ENCODE results near the gene SLC35A4.
"Not testable (repeated sequence)": the region's sequence is repeated elsewhere in the genome, so short reads cannot be mapped to it uniquely, and the experiment has no call there.

SLC35A4 gene

DNA sequence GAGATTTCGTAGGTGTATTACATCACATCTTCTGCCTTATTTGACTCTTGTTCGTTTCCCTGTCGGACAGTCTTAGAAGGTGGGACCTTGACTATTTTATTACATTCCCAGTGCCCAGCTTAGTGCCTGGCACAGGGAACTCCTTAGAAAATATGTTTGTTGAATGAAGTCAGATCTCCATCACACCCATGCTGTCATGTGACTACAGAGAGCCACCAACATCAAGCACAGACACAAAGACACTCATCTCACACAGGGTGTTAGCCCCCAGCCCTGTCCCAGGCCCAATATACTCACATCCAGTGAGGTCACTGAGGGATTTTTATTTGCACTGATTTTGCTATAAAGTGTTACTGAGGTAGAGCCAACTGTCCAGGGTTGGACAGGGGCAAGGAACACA, 6.7 kb upstream of the SLC35A4 start:
- no peak for DNase-seq (ENCODE audit: low spot score)

DNA sequence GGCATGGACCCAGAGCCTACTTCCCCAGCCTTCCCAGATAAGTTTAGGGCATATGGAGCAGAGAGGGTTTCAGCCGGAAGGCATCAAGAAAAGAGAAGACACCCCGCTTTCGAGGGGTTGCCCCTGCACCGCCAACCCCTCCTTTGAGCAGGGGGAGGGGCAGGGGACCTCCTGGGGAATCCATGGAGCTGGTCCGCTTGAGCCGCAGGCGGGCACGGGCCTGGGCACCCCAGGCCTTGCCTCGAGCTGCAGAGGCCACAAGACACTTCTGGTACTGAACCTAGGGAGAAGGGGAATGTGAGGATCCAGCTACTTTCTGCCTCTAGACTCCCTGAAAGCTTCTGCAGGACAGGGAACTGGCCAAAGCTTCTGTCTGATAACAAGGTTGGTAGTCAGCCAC, 6.1 kb upstream of the SLC35A4 start:
- DNase-seq (ENCODE audit: low spot score) = no peak

DNA sequence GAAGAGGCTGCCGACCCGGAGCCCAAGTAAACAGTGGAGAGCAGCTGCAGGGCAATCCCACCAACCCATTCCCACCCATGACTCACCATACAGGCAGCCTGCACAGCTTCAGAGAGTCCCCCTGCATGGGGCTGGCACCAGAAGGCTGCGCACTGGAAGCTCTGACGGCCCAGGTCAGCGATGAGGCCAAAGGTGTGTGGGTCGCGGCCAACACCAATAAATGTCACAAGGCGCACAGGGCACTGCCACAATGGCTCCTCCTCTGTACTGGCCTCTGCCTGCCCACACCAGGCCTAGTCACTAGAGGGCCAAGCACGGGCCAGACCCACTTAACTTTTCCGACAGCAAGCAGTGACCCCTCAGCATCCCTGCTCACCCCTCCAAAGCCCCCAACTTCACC, 4.4 kb upstream of the SLC35A4 start:
- no peak for DNase-seq (ENCODE audit: low spot score)

DNA sequence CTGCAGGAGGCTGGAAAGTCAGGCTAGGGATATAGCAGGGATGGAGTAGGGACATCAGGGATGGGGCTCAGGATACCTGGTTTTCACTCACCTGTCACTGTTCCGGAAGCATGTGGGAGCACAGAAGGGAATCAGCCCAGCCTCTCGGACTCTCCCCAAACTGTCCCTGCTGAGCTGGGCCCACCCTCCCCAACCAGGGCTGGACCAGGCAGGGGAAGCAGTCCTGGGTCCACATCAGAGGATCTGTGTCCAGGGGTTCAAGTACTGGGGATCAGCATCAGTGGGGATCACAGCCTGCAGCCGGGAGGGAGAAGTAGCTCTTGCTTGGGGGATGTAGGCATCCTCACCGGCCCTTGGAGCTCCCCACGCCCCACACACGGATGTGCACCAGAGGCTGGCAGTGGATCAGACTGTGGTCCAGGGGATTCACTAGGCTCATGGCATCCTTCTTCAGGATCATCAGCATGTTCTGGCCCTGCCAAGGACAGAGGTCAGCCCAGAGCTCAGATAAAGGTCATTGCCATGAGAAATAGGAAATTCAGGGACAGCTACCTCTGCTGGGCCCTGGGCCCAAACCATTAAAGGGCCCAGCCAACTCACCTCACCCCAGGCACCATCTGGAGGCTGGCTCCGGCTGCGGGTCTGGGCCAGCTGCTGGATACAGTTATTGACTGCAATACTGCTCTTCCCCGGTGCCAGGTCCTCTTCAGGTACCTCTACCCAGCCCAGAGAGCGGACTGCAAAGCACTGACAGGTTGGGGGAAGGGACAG, 2.7 kb upstream of the SLC35A4 start:
- no peak for DNase-seq (ENCODE audit: low spot score)

DNA sequence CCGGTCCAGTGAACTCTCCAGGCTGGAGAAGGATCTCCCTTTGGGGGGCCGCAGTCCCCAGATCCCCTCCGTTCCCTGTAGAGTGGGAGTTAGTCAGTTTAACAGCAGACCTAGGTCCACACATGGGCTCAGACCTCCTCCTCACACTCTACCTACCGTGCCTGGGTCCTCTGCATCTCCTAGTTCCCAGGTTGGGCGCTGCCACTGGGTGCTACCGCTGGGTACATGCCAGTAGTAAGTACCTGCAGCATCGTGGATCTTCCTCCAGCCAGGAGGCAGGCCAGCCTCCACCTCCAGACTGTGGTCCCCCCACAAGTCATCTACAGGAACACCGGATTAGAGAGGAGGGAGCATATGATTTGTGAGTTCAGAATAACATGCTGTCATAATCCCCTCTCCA, 1.0 kb upstream of the SLC35A4 start:
- no peak for DNase-seq (ENCODE audit: low spot score)

DNA sequence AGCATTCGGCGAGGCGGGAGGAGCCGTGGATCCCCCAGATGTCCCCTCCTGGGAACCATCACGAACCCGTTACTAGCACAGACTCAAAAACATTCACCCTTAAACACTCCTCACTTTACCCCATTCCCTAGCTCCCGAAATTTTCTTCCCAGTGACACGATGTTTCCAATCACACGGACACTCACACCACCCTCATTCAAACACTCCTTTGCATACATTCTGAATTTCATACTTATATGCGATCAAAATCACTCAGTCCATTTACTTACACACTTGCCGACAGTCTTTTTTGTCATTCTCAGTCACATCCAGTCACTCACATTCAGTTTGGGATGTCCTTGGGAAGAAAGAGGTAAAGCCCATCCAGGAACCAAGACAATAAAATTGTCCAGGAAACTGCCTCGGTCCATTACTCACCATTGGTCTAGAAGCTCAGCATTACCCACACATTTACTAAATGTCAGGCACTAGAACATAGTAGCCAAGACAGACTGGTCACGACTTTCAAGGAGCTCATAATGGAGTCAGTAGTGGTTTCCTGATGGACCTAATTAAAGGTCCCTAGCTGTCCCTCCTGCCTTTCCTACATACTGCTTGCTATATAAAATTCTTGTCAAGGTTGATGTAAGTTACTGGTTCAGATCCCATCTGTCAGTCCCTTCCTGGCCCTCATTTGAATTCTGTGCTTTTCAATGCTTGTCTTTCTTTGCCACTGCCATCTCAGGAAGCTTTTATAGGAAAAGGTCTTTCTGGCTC, 574 bp downstream of the SLC35A4 start:
- peak; percentile 39 for DNase-seq (ENCODE audit: low spot score)

DNA sequence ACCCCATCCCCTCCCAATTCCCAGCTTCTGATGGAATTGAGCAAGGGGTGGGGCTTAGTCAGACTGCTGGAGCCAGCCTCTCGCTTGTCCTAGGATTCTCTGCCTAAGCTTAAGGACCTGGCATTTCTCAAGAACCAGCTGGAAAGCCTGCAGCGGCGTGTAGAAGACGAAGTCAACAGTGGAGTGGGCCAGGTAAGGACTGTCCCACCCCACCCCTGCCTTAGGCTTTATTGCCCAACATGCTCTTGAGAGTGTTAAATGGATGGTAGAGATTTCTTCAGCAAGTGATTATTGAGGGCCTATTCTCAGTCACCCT, 1.1 kb downstream of the SLC35A4 start:
- no peak for DNase-seq (ENCODE audit: low spot score)

DNA sequence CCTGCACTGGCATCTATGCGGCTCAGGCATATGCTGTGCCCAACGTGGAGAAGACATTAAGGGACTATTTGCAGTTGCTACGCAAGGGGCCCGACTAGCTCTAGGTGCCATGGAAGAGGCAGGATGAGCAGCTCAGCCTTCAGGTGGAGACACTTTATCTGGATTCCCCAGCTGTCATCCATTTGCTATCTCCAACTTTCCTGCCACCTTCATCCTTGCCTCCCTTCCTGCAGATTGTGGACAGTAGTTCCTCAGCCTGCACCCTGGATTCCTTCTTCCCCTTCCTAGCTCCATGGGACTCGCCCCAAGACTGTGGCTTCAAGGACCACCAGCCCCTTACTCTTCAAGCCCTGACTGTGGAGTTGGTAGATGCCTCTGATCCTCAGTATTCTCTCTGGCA, 2.0 kb downstream of the SLC35A4 start:
- DNase-seq (ENCODE audit: low spot score) = no peak

DNA sequence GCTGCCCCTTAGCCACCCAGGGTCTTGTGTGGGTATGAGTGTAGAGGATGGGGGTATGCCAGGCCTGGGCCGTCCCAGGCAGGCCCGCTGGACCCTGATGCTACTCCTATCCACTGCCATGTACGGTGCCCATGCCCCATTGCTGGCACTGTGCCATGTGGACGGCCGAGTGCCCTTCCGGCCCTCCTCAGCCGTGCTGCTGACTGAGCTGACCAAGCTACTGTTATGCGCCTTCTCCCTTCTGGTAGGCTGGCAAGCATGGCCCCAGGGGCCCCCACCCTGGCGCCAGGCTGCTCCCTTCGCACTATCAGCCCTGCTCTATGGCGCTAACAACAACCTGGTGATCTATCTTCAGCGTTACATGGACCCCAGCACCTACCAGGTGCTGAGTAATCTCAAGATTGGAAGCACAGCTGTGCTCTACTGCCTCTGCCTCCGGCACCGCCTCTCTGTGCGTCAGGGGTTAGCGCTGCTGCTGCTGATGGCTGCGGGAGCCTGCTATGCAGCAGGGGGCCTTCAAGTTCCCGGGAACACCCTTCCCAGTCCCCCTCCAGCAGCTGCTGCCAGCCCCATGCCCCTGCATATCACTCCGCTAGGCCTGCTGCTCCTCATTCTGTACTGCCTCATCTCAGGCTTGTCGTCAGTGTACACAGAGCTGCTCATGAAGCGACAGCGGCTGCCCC, 2.6 kb downstream of the SLC35A4 start:
- DNase-seq (ENCODE audit: low spot score) = no peak

DNA sequence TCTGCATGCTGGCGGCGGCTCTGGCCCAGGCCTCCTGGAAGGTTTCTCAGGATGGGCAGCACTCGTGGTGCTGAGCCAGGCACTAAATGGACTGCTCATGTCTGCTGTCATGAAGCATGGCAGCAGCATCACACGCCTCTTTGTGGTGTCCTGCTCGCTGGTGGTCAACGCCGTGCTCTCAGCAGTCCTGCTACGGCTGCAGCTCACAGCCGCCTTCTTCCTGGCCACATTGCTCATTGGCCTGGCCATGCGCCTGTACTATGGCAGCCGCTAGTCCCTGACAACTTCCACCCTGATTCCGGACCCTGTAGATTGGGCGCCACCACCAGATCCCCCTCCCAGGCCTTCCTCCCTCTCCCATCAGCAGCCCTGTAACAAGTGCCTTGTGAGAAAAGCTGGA, 3.2 kb downstream of the SLC35A4 start:
- DNase-seq (ENCODE audit: low spot score) = no peak

DNA sequence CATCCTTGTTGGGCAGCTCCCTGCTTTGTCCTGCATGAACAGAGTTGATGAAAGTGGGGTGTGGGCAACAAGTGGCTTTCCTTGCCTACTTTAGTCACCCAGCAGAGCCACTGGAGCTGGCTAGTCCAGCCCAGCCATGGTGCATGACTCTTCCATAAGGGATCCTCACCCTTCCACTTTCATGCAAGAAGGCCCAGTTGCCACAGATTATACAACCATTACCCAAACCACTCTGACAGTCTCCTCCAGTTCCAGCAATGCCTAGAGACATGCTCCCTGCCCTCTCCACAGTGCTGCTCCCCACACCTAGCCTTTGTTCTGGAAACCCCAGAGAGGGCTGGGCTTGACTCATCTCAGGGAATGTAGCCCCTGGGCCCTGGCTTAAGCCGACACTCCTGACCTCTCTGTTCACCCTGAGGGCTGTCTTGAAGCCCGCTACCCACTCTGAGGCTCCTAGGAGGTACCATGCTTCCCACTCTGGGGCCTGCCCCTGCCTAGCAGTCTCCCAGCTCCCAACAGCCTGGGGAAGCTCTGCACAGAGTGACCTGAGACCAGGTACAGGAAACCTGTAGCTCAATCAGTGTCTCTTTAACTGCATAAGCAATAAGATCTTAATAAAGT, 3.9 kb downstream of the SLC35A4 start:
- no peak for DNase-seq (ENCODE audit: low spot score)

DNA sequence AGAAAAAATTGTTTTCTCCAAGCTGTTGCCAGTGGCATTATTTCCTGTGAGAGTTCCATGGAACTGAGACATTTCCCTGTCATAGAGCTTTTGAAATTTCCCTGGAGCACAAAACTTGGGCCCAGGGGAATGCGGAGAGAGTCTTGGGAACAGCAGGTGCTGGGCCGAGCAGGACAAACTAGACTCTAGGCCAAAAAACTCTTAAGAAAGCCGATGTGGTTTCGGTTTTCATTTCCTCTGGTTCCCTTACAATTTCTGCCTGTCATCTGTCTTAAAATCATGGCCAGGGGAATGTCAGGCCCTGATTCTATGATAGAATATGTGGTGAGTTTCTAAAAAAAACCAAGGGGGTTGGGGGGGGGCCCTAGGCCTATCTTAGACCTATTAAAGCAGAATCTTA, 4.6 kb downstream of the SLC35A4 start:
- DNase-seq (ENCODE audit: low spot score) = peak; percentile 55

DNA sequence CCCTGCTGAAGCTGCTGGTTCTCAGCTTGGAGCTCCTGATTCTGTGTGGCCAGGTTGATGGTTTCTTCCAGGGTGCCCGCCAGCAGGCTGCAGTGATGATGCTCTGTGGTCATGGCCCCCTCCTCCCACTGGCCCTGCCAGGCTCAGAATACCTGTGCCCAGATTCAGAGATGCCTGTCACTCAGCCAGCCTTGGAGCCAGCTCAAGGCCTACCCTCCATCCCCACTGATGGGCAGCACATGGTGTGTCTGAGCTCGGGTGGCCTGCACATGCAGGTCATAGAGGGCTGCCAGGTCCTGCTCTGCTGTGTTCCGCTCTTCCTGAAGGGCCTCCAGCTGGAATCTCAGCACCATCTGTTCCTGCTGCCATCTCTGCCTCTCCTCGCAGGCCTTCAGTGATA, 5.4 kb downstream of the SLC35A4 start:
- DNase-seq (ENCODE audit: low spot score) = no peak

DNA sequence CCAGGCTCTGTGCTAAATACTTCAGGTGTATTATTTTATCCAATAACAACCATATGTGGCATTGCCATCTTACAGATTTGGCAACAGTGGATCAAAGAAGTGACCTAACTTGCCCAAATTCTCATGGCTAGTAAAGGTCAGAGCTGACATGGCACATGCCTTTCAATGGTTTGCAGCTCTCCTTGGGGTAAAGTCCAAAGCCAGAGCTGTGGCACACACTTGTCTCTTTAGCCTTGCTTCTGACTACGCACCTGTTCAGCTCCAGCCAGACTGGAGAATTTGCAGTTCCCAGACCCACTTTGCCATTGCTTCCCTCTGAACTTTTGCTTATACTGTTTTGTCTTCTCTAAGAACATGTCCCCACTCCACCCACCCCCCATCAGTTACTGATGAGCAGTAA, 5.9 kb downstream of the SLC35A4 start:
- DNase-seq (ENCODE audit: low spot score) = no peak

DNA sequence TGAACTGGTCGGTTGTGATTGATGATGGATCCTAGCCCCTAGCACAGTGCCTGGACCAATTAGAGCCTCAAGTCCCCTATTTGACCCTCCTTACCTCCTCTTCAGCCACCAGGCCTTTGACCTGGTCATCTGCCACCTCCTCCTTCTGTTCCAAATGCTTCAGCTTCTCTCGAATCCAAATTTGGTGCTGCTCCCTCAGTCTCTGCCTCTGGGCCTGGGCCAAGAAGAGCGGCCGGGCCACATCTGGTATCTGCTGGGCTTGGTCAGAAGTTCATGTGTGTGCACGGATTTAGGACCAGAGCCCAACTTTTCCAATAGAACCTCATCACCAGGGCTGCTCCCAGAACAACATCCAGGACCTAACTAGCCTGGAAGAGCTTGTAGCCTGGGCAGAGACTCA, 6.5 kb downstream of the SLC35A4 start:
- DNase-seq (ENCODE audit: low spot score) = no peak

DNA sequence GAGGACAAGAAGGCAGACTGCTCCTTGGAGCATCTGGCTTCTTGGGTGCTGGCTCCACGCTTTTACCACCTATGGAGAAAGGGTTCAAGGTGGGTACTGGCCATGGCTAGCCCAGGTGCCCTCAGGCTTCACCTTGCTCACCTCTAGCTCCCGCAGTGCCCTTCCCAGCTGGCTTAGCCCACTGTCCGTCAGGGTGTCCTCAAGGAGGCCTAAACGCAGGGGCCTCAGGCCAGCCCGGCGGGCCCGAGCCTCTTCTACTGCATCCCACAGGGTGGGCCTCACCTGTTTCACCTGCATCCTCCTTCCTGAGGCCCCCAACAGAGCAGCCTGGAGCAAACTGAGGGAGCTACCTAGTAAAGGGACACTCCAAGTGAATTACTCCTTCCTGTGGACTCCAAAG, 9.1 kb downstream of the SLC35A4 start:
- DNase-seq (ENCODE audit: low spot score) = no peak

DNA sequence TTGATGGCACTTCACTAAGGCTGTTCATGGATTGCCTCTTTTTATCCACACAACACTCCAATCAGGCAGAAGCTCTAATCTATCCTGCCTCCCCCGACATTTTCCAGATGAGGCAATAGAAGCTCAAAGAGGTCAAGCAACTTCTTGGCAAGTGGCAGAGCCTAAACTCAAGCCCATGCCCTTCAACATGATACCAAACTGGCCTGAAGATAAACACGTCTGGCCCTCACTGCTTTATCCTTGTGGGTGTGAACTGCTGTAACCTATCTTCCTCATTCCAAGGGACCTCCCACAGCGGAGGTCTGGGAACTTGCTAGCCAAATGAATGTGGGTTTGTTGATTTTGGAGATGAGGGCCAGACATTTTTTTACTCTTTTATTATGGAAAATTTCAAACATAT, 9.5 kb downstream of the SLC35A4 start:
- DNase-seq (ENCODE audit: low spot score) = no peak

DNA sequence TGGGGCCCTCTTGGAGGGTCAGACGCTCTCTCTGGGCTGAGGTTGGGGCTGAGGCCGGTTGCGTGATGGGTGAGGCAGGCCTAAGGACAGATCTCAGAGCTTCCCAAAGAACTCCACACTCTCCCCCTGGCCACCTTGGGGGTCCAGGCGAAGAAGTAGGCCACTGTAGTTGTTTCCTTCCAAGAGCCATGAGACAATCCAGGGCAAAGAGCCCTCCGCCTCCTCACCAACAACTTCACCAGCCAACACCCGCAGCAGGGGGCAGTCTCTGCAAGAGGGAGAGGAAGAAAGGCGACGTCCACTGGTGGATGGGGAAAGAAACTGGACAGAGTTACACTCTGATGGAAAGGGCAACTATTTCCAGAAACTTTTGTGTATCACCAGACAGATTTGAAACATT, 10.7 kb downstream of the SLC35A4 start:
- peak; percentile 80 for DNase-seq (ENCODE audit: low spot score)

DNA sequence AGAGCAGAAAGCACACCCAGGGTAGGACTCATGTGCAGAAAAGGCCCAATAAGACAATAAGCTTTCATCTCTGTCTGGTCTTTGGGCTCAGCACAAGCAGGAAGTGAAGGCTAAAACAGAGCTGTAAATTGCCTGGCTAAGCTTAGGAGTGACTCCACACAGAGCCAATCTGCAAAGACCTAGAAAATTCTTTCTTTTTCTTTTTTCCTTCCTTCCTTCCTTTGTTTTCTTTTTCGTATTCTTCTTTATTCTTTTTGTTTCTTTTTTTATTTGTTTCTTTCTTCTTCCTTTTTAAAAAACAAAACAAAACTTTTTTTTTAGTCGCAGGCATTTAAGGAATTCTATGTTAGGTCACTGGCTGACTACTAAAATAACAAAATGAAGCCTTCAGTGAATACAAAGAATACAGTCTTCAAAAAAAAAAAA, 12.2 kb downstream of the SLC35A4 start:
- DNase-seq (ENCODE audit: low spot score) = no peak

DNA sequence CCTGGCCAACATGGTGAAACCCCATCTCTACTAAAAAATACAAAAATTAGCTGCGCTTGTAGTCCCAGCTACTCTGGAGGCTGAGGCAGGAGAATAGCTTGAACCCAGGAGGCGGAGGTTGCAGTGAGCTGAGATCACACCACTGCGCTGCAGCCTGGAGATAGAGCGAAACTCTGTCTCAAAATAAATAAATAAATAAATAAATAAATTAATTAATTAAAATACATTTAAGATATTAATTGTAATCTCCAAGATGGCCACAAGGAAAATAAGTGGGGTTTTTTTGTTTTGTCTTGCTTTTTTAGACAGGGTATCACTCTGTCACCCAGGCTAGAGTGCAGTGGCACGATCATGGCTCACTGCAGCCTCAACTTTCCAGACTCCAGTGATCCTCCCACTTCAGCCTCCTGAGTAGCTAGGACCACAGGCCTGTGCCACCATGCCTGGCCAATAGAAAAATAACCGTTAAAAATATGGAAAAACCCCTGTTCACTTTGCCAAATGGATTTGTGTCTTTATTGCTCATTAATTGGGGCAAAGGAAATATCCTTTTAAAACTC, 14.6 kb downstream of the SLC35A4 start:
- DNase-seq (ENCODE audit: low spot score) = not testable (repeated sequence)

DNA sequence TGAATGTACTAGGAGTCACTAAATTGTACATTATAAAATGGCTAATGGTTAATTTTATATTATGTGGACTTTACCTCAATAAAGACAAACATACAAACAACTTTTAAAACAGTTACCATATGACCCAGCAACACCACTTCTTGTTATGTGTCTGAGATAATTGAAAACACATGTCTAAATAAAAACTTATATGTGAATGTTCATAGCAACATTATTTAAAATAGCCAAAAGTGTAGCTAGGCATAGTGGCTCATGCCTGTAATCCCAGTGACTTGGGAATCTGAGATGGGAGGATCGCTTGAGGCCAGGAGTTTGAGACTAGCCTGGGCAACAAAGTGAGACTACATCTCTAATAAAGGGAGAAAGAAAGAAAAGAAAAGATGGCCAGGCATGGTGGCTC, 22.9 kb downstream of the SLC35A4 start:
- DNase-seq (ENCODE audit: low spot score) = no peak

DNA sequence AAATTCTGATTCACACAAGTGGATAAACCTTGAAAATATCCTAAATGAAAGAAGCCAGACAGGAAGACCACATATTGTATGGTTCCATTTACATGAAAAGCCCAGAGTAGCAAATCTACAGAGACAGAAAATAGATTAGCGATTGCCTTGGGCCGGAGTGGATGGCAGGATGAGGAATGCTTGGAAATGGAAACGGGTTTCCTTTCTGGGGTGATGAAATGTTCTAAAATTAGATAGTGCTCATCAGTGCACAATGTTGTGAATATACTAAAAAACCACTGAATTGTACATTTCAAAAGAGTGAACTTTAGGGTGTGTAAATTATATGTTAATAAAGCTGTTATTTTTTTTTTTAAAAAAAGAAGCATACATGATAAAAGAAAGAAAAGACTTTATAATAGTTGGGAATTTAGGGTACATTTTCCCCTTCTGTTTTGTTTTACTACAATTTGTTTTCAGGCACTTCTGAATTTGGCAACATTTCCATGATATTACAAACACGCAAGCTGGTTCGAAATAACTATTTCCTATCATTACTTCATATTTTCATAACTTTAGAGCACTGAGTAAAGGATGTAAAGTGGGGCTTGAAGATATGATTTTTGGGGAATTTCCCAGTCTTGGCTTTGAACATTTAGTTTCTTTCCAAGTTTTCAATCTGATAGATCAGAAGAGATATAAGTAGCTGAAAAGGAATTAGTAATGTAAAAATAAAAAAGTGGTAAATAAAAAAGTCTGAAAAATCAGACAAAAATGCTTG, 23.9 kb downstream of the SLC35A4 start:
- DNase-seq (ENCODE audit: low spot score) = no peak
